Measurements from ENCODE around the gene C2orf92.
A peak's percentile ranks its signal among the peaks of the same experiment; 100 is the strongest.
"Not testable (repeated sequence)": the region's sequence is repeated elsewhere in the genome, so short reads cannot be mapped to it uniquely, and the experiment has no call there.

Gene C2orf92

DNA sequence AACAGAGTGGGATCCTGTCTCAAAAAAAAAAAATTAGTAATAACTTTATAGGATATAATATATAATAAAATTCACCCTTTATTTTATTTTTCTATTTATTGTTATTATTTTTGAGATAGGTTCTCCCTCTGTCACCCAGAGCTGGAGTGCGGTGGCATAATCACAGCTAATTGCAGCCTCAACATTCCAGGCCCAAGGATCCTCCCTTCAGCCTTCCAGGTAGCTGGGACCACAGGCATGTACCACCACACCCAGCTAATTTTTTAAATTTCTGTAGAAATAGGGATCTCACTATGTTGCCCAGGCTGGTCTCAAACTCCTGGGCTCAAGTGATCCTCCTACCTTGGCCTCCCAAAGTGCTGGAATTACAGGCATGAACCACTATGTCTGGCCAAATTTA is 958 bp downstream of the C2orf92 start:
- H3K4me3 ChIP-seq (ENCODE audit: low read depth, low read length): no peak overlapping the region
- TF ChIP-seq, protein P1, sequence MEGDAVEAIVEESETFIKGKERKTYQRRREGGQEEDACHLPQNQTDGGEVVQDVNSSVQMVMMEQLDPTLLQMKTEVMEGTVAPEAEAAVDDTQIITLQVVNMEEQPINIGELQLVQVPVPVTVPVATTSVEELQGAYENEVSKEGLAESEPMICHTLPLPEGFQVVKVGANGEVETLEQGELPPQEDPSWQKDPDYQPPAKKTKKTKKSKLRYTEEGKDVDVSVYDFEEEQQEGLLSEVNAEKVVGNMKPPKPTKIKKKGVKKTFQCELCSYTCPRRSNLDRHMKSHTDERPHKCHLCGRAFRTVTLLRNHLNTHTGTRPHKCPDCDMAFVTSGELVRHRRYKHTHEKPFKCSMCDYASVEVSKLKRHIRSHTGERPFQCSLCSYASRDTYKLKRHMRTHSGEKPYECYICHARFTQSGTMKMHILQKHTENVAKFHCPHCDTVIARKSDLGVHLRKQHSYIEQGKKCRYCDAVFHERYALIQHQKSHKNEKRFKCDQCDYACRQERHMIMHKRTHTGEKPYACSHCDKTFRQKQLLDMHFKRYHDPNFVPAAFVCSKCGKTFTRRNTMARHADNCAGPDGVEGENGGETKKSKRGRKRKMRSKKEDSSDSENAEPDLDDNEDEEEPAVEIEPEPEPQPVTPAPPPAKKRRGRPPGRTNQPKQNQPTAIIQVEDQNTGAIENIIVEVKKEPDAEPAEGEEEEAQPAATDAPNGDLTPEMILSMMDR (IDR thresholded peaks at IDR 0.05; ENCODE audit: insufficient read depth, low read depth, low read length, missing control alignments): no peak
- no peak for DNase-seq (ENCODE audit: low read depth)

DNA sequence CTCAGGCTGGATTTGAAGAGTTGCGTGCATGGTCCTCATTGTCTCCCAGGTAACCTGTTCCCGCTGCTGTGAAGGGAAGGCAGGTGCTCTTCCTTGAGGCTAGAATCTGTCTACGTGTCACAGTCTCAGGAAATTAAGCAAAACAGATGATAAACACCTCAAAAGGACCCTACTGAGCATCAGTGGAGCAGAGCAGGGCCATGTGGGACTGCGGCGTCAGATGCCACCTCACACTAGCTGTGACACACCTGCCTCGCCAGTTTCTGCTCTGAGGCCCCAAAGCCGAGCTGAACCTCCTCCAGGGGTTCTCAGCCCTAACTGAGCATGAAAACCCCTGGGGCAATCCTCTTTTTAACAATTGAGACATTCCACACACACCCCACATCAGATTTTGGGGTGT is 2.0 kb downstream of the C2orf92 start:
- H3K4me3 ChIP-seq (ENCODE audit: low read depth, low read length): no peak overlapping the region
- TF ChIP-seq, protein P1 (IDR thresholded peaks at IDR 0.05; ENCODE audit: insufficient read depth, low read depth, low read length, missing control alignments): no peak

DNA sequence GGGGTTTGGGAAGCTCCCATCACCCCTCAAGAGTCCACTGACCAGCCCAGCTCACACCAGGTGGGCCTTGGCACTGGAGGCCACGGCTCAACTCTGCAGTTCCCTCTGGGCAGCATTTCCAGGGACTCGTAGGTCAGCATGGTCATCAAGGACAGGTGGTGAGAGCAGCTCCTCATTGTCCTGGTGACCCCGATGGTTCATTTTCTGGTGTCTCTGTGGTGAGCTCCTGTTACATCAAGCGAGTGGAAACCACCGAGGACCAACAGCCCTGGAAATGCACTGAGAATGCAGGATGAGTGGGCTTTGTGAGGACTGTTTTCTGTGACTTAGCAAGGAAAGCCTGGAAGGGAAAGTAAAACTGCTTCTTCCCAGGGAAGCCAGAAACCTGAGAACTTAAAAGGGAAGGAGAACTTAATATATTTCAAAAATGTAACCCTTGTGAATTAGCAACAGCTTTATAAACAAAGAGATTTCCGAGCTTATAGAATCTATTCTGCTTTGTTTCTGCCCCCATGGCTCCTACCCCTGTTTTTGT is 3.2 kb downstream of the C2orf92 start:
- not testable (repeated sequence) for H3K4me3 ChIP-seq (ENCODE audit: low read depth, low read length); DNase-seq (ENCODE audit: low read depth)

More for the DNA sequence above, 2.0 kb downstream of the C2orf92 start:
- no peak for DNase-seq (ENCODE audit: low read depth)

GRCh38 chr2:97673182-97673914 is 3.8 kb downstream of the C2orf92 start:
- TF ChIP-seq, protein P1 (IDR thresholded peaks at IDR 0.05; ENCODE audit: insufficient read depth, low read depth, low read length, missing control alignments): no peak
- no peak overlapping the region for H3K4me3 ChIP-seq (ENCODE audit: low read depth, low read length)
- DNase-seq (ENCODE audit: low read depth): no peak

GRCh38 chr2:97673915-97674283 is 4.4 kb downstream of the C2orf92 start:
- H3K4me3 ChIP-seq (ENCODE audit: low read depth, low read length): no peak overlapping the region
- TF ChIP-seq, protein P1 (IDR thresholded peaks at IDR 0.05; ENCODE audit: insufficient read depth, low read depth, low read length, missing control alignments): no peak
- DNase-seq (ENCODE audit: low read depth): peak; percentile 49

DNA sequence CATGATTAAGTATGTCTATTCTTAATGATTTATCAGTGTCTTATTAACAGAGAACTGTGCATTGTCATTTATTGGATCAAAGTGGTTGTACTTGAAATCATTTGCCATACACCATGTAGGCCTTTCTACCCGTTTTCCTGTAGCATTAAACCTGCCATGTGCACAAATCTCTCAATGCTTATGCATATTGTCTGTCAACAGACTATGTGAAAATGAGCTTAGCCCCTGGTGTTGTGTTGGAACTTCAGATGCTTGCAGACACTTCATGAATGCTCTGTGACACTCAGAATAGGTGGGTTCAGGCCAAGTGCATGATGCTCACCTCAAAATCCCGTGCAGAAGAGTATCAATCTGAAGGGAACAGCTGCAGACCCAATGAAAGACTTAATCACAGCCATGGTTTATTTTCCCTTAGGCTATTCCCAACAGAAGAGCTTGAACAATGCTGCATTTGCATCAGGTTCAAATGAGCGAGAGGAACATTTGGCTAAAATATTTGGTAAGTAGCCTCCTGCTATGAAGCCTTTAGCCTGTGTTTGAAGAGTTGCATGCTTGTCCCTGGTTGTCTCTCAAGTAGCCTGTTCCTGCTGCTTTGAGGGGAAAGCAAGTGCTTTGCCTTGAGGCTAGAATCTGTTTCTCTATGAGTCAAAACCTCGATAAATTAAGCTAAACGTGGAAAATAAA is 6.1 kb downstream of the C2orf92 start:
- H3K4me3 ChIP-seq (ENCODE audit: low read depth, low read length): no peak overlapping the region
- no peak for DNase-seq (ENCODE audit: low read depth)
- TF ChIP-seq, protein P1 (IDR thresholded peaks at IDR 0.05; ENCODE audit: insufficient read depth, low read depth, low read length, missing control alignments): no peak

DNA sequence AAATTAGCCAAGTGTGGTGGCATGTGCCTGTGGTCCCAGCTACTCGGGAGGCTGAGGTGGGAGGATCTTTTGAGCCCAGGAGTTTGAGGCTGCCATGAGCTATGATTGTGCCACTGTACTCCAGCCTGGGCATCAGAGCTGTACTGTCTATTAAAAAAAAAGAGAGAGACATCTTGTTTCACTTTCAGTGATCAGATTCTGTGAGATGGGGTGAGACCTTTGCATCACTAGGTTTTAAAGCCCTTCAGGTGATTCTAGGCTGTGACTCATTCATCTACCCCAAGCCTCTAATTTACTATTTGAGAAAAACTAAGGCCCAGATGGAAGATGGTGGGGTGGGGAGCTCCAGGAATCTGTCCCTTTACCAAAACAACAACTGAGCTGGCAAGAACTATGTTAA is 7.1 kb downstream of the C2orf92 start:
- no peak for DNase-seq (ENCODE audit: low read depth)
- H3K4me3 ChIP-seq (ENCODE audit: low read depth, low read length): no peak overlapping the region
- TF ChIP-seq, protein P1 (IDR thresholded peaks at IDR 0.05; ENCODE audit: insufficient read depth, low read depth, low read length, missing control alignments): no peak

Measured in GM12865 (cell line).